HEK293 (cell line): Measurements from ENCODE around the gene AP5Z1.

Experiments
- CTCF ChIA-PET: fragments of 350-600 bp; formaldehyde crosslinking; extraction: SDS; loops from one replicate; lab custom pipeline; 2021; ENCODE audit warnings: antibody characterized with exemption; lab: Yijun Ruan, JAX
- POLR2A ChIA-PET: fragments of 300-600 bp; formaldehyde crosslinking; extraction: SDS; loops from one replicate; lab custom pipeline; 2020; ENCODE audit warnings: antibody characterized with exemption, inconsistent platforms; lab: Yijun Ruan, JAX
- H3K27ac ChIP-seq: fragments of 200-500 bp; sonication (Bioruptor generic); 2 replicates; pipeline ENCODE4 v1.5.1; 2014; ENCODE audit warnings: low read depth, low read length, control low read depth, inconsistent platforms; ENCODE audit errors: extremely low read depth
- H3K36me3 ChIP-seq, 2 experiments: fragments of 200-500 bp in 1 of 2; sonication (Bioruptor generic) in 1 of 2; 1 replicate in 1 of 2; 2 replicates in 1 of 2; pipeline ENCODE4 v1.5.1; 2014 to 2017; ENCODE audit warnings: inconsistent platforms in 2 of 2, low read length in 2 of 2; ENCODE audit not compliant: control insufficient read depth in 2 of 2, insufficient read depth in 1 of 2
- H3K4me1 ChIP-seq: fragments of 200-500 bp; sonication (Bioruptor generic); 2 replicates; pipeline ENCODE4 v1.5.1; 2014; ENCODE audit warnings: mild to moderate bottlenecking, low read length, inconsistent platforms; ENCODE audit not compliant: control insufficient read depth, insufficient read depth
- H3K4me3 ChIP-seq: 2 replicates; pipeline ENCODE4 v1.5.1; 2011; ENCODE audit warnings: low read depth, mild to moderate bottlenecking, control low read depth, low read length, moderate library complexity
- H3K9me3 ChIP-seq: fragments of 200-500 bp; sonication (Bioruptor generic); 2 replicates; pipeline ENCODE4 v1.5.1; 2014; ENCODE audit warnings: low read depth, low read length, inconsistent platforms; ENCODE audit not compliant: control insufficient read depth, insufficient read depth
- PRDM10 ChIP-seq: fragments of 450-650 bp; formaldehyde crosslinking; IDR thresholded peaks from 2 replicates; pipeline ENCODE4 v1.5.1; 2016; ENCODE audit warnings: missing biosample characterization, missing genetic modification characterization
- PRDM6 ChIP-seq: fragments of 450-650 bp; formaldehyde crosslinking; IDR thresholded peaks from 2 replicates; pipeline ENCODE4 v1.5.1; 2017; ENCODE audit warnings: missing biosample characterization, missing genetic modification characterization
- REST ChIP-seq: fragments of 450-650 bp; formaldehyde crosslinking; IDR thresholded peaks from 2 replicates; pipeline ENCODE4 v1.5.1; 2016; ENCODE audit warnings: missing biosample characterization, missing genetic modification characterization
- ZBTB11 ChIP-seq: fragments of 450-650 bp; formaldehyde crosslinking; conservative IDR thresholded peaks from 2 replicates; pipeline ENCODE4 v1.5.1; 2016; ENCODE audit warnings: low read depth, missing biosample characterization, missing genetic modification characterization
- ZBTB49 ChIP-seq: fragments of 450-650 bp; formaldehyde crosslinking; IDR thresholded peaks from 2 replicates; pipeline ENCODE4 v1.5.1; 2016; ENCODE audit warnings: missing biosample characterization, missing genetic modification characterization, low read depth
- ZNF140 ChIP-seq: fragments of 450-650 bp; formaldehyde crosslinking; IDR thresholded peaks from 2 replicates; pipeline ENCODE4 v1.5.1; 2016; ENCODE audit warnings: missing biosample characterization, missing genetic modification characterization
- ZNF26 ChIP-seq: fragments of 450-650 bp; formaldehyde crosslinking; IDR thresholded peaks from 2 replicates; pipeline ENCODE4 v1.5.1; 2016; ENCODE audit warnings: missing biosample characterization, missing genetic modification characterization
- ZNF311 ChIP-seq: fragments of 450-650 bp; formaldehyde crosslinking; IDR thresholded peaks from 2 replicates; pipeline ENCODE4 v1.5.1; 2017; ENCODE audit warnings: missing biosample characterization, missing genetic modification characterization, borderline replicate concordance
- ZNF558 ChIP-seq: fragments of 450-650 bp; formaldehyde crosslinking; IDR thresholded peaks from 2 replicates; pipeline ENCODE4 v1.5.1; 2016; ENCODE audit warnings: missing biosample characterization, missing genetic modification characterization
- ZNF580 ChIP-seq: fragments of 450-650 bp; formaldehyde crosslinking; IDR thresholded peaks from 2 replicates; pipeline ENCODE4 v1.5.1; 2016; ENCODE audit warnings: missing biosample characterization, missing genetic modification characterization
- ZNF600 ChIP-seq: fragments of 450-650 bp; formaldehyde crosslinking; IDR thresholded peaks from 2 replicates; pipeline ENCODE4 v1.5.1; 2016; ENCODE audit warnings: missing biosample characterization, missing genetic modification characterization
- ZNF843 ChIP-seq: fragments of 450-650 bp; formaldehyde crosslinking; IDR thresholded peaks from 2 replicates; pipeline ENCODE4 v1.5.1; 2016; ENCODE audit warnings: missing biosample characterization, missing genetic modification characterization
- ZSCAN16 ChIP-seq: fragments of 450-650 bp; formaldehyde crosslinking; IDR thresholded peaks from 2 replicates; pipeline ENCODE4 v1.5.1; 2016; ENCODE audit warnings: missing biosample characterization, missing genetic modification characterization

AP5Z1 gene

GRCh38 chr7:4742051-4742573, 33.3 kb upstream of the AP5Z1 start:
- no peak overlapping the region for H3K4me3 ChIP-seq
- TF ChIP-seq ZSCAN16 (tag by site-specific recombination) (no peak), ZBTB49 (tag by site-specific recombination) (no peak), PRDM10 (tag by site-specific recombination) (no peak), PRDM6 (no peak), REST (tag by site-specific recombination) (no peak), ZNF600 (tag by site-specific recombination) (no peak), ZNF140 (tag by site-specific recombination) (no peak), ZNF580 (tag by site-specific recombination) (no peak), ZNF311 (tag by site-specific recombination) (no peak), ZBTB11 (no peak), ZNF558 (no peak), ZNF26 (tag by site-specific recombination) (no peak), ZNF843 (tag by site-specific recombination) (no peak)
- TF ChIP-seq, all 188 proteins: peak for 0
- H3K9me3 ChIP-seq = no peaks in the 10 kb centered on the region
- ChIA-PET POLR2A (no interaction called here), CTCF (interaction anchor here (1.1 kb wide), 1 partner anchor 8 kb away, joined by 3 read pairs; no protein-coding TSS in a partner anchor)
- peaks cover 9 to 24% of the 10 kb centered on the region in 2 experiments; a peak in 2 of 3 replicates for H3K36me3 ChIP-seq
- H3K4me1 ChIP-seq = peaks cover 23% of the 10 kb centered on the region
- H3K27ac ChIP-seq = no peak overlapping the region
